HG02759 (cell line): ENCODE data around the gene SHISA6.

ENCODE experiments used
- ATAC-seq: cut with Tn5 transposase; IDR thresholded peaks from one replicate; pipeline ENCODE4 v1.9.1; 2021; ENCODE audit warnings: mild to moderate bottlenecking, moderate library complexity; ENCODE audit not compliant: unreplicated experiment

Gene SHISA6

DNA sequence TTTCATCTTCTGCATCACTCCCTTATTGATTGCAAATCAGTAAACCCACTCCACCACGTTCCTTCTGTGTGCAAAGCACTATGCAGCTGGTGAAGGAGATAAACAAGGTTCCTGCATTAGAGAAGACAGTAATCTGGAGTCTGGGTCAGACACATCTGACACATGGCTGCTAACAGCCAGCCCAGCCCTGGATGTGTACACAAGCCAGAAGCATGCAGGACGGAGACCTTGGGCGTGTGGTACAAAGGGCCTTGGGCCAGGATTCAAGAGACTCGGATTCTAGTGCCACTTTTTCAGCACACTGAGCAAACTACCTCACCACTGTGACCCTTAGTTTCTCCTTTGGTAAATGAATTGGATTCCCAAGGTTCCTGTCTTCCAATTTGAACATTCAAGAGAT lies 270.7 kb downstream of the SHISA6 start:
- ATAC-seq: no peak

DNA sequence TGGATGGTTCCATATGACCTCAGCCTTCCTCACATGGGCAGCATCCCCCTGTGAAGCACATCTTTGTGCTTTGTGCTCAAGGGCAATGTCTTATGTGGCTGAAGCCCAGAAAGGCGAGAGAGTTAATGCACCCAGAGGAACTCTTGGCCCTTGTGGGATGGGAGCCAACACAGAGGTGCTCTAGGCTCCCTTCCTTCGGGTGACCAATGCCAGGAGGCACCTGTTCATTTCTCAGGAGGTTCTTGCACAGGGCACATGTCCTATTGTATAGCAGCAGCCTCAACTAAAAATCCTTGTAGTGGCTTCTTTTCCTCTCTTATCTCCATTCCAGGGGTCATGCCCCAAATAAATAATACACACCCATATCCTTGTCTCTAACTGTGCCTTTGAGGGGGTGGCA lies 273.6 kb downstream of the SHISA6 start:
- ATAC-seq: no peak

DNA sequence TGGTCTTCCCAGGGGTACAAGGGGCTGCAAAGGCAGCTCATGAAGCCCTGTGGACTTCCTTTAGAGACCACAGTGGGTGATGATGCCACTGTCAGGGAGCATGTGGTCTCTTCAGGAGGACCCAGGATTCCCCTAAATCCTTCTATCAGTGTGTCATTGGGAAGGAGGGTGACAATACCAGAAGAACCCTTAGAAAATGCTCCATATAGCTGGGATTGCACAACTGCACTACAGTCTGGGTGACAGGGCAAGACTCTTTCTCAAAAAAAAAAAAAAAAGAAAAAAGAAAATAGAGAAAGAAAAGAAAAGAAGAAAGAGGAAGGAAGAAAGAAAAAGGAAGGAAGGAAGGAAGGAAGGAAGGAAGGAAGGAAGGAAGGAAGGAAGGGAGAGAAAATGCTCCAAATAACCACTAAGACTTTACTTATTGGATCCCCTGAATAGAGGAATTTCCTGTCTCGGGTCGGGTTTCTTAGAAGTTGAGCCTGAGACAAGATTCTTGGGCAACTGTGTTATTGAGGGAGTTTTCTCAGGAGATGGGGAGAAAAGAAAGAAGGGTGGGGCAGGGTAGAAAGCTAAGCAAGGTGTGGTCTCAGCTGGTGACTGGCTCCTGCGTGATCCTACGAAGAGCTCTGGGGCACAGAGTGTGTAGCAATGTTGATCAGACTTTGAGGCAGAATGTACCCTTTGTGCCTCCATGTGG lies 274.1 kb downstream of the SHISA6 start:
- no peak for ATAC-seq

DNA sequence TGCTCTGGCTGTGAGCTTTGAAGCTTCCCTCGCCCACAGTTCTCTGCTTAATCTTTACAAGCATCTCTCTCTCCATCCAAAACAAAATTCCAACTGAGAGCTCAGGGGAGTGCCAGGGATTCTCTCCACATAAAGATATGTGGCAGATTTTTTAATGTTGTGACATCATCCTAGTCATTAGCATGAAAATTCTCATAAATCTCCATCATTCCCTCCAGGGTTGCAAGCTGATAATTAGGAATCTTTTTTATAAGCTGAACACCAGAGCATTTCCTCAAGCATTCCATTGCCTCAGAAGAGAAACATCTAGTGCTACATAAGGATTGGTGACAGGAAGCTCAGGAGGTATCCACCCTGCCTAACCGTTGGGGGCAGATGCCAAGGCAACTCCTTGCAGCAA lies 274.9 kb downstream of the SHISA6 start:
- ATAC-seq: no peak

DNA sequence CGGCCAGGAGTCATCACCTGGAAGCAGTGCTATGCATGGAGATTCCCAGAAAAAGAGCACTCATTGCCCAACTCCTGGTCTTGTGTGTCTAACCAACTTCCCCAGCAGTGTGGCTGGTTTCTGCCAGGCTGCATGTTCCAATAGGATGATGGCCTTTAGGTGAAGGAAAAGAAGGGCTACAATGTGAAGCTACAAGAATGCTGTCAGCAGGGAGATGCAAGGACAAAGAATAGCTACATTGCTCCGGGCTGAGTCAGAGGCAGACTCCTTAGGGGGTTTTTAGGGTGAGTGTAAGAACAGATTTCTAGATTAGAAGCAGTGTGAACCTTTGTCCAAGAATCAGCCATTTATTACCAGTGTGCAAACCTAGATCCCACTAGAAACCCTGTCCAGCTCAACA lies 294.2 kb downstream of the SHISA6 start:
- ATAC-seq: no peak

DNA sequence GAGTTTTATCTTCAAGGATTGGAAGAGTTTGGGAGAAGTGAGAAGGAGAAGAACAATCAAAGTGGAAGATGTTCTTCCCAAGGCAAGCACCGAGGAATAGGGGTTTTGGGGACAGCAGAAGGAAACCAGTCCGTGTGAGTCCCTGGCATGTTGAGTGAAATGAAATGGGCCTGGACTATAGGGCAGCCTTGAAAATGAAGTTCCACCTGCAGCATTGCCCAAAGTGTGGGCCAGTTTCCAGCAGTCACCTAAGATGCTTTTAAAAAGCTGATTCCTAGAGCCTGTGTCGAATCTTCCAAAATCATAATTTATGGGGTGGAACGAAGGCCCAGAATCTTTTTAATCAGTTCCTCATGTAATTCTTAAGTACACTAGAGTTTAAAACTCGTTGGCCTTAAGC lies 297.4 kb downstream of the SHISA6 start:
- ATAC-seq: no peak

DNA sequence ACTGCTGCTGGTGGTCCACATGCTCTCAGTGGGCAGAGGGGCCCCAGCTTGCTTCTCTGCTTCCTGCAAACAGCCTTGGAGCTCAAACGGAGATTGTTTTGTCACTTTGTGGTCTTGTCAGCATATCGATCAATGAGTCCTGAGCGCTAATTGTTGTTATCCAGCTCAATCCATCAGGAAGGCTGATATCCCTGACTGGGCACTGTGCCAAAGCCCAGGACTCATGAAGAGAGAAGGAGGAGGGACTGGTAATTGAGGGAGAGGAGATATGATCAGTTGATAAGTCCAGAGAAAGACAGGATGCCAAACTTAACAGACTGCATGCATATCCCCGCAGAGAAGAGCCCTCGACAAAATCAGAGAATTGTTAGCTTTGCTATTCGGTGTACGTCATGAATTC lies 298.6 kb downstream of the SHISA6 start:
- no peak for ATAC-seq

DNA sequence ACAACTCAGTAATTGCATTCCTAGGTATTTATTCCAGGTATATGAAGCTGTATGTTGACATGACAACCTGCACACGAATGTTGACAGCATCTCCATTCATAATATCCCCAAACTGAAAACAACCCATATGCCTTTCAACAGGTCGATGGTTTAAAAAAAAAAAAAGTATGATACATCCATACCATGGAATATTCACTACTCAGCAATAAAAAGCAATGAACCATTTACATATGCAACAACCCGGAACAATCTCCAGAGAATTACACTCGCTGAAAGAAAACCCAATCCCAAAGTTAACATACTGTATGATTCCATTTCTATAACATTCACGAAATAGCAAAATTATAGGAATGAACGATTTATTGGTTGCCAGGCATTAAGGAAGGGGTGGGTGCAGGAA lies 304.0 kb downstream of the SHISA6 start:
- no peak for ATAC-seq

DNA sequence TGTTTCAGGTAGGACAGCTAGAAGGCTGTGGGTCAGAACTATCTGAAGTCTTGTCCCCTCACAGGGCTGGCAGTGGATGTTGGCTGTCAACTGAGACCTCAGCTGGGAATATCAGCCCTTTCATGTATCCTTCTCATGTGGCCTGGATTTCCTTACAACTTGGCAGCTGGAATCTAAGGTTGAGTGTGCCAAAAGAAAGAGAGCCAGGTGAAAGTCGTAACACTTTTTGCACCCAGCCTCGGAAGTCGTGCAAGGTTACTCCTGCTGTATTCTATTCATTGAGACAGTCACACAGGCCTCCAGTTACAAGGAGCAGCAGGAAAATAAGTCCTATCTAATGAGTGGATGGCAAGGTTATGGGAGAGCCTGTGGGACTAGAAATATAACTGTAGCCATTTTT lies 304.7 kb downstream of the SHISA6 start:
- ATAC-seq: no peak

DNA sequence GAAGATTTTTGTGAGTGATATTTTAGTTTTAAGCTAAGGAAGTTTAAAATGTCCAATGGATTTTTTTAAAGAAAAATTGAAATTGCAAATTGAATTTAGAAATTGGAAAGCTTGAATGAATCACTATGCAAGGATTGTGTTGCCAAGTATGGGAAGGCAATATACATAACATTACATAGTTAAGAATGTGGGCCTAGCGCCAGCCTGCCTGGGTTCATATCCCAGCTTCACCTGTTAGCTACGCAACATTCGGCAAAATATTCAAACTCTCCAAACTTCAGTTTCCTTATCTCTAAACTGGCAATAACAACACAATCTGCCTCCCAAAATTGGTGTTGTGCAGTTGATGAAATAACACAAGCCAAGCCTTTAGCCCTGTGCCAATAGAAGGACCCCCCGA lies 306.8 kb downstream of the SHISA6 start:
- ATAC-seq: no peak

DNA sequence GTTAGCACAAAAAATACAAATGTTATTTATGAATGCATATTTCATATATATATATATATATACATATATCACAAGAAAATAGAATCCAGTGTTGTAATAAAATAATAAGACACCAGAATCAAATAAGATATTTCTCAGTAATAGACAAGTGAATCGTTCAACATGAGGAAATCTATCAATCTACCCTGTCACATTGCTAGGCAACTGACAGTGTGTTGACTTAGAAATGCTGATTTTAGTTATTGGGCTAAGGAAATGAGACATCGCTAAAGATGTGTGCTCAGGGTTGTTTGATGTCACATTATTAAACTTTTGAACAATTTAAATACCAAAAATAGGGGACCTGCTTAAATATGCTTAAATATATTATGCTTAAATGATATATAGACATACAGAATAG lies 307.4 kb downstream of the SHISA6 start:
- ATAC-seq: no peak

DNA sequence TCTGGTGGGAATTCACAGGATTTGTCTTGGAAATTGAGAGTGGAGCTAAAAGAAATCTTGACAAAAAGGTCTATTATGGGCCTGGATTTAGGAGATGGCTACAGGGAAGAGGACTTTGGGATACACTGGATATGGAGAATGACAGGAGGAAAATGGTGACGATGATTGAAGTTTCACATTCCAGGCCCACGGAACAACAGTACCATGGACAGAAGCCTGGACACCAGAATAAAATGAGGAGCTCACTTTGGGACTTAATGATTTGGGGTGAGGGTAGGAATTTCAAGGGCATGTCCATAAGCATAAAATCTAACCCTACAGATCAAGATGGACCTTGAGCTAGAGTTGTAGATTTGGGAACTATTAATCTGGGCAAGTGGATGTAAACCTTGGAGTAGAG lies 309.4 kb downstream of the SHISA6 start:
- ATAC-seq: no peak

DNA sequence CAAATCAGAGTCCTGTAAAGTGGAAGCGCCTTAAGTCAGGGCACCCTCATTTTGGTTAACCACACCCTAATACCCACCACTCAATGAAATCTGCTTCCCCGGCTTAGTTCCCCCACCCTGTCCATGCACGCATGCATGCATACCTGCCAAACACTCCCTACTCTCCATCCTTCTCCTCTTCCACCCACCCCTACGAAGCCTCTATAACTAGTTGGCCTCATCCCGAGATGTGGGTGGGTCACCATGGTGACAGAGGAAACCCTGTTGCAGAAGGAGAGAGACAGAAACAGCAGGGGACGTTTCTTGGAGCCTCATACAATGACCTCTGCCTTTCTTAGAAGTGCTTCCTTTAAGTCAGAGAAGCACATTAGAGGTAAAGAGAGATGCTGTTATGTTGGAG lies 310.4 kb downstream of the SHISA6 start:
- no peak for ATAC-seq

DNA sequence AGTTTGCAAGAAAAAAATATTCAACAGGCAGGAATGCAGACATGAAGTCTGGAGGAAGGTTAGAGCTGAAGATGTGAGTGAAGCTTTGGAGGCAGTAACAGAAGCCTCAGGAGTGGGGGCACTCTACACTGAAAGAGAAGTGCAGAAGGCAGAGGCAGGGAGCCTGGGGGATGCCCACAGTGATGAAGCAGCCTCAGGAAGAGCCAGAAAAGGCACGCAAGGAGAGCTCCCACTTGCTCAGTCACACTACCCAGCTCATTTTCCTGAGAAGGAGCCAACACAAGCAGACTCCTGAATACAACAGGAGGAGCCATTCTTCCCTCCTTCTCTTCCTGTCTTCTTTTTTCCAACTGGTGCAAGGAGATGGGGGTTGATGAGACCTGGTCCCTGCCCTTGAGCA lies 312.1 kb downstream of the SHISA6 start:
- no peak for ATAC-seq

DNA sequence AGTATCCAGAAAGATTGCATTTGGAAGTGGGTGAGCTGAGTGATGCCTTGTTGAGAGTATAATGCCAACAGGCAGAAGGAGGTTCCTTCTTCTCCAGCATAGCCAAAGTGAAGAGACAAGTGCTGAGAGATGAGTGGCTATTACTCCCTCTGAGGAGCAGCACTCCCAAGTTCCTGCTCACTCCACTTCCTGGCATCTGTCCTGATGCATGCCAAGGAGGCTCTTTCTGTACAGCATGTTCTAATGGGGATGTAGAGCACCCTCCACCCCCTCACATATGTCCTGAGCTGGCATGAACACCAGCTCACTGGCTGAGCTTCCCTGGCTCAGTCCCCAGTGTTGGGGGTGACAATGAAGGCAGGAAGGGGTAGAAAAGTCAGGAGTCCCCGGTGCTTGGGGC lies 313.0 kb downstream of the SHISA6 start:
- ATAC-seq: no peak

DNA sequence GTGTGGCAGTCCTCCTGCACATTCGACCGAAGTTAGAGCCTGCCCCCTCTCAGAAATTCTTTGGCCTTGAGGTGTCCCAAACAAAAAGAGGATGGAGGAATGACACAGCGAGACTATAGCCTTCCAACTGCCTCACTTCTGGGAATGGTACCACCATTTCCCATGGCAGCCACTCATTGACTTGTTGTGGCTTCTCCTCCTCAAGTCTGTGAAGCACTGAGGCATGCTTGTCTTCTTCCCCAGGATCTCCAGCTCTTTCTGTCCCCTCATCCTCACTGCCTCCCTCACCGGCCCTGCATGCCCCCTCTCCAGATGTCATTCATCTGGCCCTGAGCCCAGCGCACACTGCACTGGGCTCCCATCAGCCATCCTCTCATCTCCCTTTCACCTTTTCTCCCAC lies 313.5 kb downstream of the SHISA6 start:
- ATAC-seq: no peak

DNA sequence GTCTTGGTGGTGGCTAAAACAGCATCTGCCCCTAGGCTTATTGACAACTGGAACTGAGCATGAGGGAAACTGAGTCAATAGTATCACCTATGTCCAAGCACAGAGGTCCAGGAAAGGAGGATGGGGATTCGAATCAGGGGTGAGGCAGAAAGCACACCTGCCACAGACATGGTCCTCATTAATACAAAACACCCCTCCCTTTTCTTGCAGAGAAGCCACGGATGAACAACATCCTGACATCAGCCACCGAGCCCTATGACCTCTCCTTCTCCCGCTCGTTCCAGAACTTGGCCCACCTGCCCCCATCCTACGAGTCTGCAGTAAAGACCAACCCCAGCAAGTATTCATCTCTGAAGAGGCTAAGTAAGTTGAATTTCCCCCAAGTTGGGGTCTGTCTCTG lies 314.5 kb downstream of the SHISA6 start:
- no peak for ATAC-seq

DNA sequence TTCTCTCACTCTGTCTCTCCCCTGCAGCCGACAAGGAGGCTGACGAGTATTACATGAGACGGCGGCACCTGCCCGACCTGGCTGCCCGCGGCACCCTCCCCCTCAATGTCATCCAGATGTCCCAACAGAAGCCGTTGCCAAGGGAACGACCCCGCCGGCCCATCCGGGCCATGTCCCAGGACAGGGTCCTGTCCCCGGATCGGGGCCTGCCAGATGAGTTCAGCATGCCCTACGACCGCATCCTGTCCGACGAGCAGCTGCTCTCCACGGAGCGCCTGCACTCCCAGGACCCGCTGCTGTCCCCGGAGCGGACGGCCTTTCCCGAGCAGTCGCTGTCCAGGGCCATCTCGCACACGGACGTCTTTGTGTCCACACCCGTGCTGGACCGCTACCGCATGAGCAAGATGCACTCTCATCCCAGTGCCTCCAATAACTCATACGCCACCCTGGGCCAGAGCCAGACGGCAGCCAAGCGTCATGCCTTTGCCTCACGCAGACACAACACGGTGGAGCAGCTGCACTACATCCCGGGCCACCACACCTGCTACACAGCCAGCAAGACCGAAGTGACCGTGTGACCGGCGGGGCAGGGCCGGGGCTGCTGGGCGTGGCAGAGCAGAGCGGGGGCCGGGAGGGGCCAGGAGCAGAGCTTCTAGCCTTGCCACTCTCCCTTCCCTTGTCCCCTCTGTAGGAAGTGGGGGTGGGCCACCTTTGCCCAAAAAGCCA lies 316.9 kb downstream of the SHISA6 start:
- no peak for ATAC-seq

DNA sequence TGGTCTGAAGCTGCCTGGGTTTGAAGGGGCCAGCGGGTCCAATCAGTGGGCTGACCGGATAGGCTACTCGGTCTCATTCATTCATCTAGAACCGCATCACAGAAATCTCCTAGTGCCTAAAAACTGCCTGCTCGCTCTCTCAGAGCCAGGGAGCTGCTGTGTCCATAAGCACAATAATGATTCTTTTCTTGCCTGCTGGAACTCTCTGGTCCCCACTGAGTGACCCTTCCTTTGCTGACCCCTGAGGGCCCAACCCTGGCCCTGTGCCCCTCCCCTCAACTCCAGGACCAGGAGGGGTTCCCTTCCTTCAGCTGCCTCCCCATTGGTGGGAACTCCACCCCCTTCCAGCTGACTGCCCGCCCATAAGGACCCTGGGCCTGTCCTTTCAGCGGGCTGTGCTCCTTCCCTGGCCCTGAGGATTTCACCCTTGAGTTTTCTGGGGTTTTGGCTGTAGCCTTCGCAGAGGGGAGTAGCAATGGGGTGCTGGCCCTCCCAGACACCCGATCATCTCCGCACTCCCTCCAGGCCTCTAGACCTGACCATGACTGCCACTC lies 317.7 kb downstream of the SHISA6 start:
- ATAC-seq: no peak

DNA sequence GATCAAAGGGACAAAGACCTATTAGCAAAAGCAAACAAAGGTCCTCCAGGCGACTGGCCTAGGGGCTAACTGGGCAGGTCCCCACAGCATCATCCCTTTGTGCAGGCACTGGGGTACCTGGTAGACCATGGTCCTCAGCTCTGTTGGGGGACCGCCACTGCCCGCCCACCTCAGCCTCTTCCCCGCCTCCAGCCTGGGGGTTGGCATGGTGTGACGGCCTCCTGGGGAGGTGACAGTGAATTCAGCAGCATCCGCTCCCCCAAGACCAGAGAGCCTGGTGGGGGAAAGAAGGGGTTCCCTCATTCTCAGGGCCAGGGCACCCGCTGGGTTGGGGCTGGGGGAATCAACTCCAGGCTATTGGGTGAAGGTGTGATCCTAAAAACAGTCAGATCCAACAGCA lies 318.6 kb downstream of the SHISA6 start:
- ATAC-seq: no peak

DNA sequence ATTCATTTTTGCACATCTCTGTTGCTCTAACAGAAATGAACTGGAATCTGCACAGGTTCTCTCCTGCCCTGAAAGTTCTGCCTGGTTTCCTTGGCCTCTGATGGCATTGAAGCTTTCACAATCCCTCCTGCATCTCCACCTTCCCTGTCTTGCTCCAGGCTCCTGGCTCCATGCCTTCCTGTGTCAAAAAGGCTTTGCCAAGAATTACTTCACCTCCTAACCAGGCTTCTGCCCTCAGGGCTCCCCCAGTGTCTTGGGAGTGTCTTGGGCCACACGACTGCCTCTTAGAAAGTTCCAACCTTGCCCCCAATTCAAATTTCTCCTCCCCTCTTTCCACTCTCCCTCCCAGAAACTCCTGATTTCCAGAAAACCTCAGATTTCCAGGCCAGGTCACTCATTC lies 320.3 kb downstream of the SHISA6 start:
- ATAC-seq: no peak

DNA sequence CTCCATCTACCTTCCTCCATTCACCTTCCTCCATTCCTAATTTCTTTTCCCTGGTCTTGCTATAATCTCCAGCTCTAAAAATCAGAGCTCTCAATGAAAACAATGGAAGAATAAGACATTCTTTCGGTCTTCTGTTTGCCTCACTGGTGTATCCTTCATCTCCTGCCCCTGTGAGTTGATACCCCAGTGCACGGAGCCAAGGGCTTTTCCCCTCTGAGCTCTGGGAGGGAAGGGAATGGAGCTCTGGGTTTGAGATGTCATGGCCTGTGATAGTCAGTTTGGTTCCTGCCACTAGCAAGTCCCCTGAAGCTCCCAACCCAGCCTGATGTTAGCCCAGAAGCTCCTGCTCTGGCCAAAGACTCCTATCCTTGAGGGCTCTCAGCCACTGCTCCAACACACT lies 320.7 kb downstream of the SHISA6 start:
- ATAC-seq: no peak
